ENCODE measurements around the gene TNS1.

The TNS1 gene

DNA sequence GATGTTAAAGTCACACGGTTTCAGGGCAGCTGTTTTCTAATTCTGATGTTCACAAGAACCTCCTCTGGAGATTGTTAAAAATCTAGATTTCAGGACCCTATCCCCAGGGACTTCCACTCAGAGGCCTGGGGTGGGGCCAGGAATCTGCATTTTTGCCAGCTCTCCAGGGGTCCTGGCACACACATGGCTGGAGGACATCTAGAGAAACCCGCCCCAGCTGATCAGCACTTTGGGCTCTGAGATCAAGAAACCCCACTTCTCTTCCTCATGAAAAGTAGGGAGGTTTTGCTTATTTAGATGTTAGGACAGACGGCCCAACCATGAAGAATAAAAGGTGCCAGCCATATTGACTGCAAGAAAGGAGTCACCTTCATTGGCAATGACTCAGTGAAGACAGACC lies 148.8 kb downstream of the TNS1 start:
- H3K27me3 ChIP-seq (ENCODE audit: insufficient read depth, poor library complexity, severe bottlenecking) = no peaks in the 10 kb centered on the region
- H3K4me3 ChIP-seq (replicated peaks; ENCODE audit: insufficient read depth, low read length) = no peak overlapping the region
- no peak overlapping the region for H3K27ac ChIP-seq (replicated peaks)
- no peak for DNase-seq (ENCODE audit: low read depth in 1 of 2, low spot score in 1 of 2)
- no peak for TF ChIP-seq GABPA (IDR thresholded peaks at IDR 0.05; ENCODE audit: low read depth)
- TF ChIP-seq POLR2AphosphoS5 (IDR thresholded peaks at IDR 0.05; ENCODE audit: low read depth) = no peak
- no peak for TF ChIP-seq SPI1 (IDR thresholded peaks at IDR 0.05; ENCODE audit: borderline replicate concordance, low read depth)
- TF ChIP-seq, protein P1, sequence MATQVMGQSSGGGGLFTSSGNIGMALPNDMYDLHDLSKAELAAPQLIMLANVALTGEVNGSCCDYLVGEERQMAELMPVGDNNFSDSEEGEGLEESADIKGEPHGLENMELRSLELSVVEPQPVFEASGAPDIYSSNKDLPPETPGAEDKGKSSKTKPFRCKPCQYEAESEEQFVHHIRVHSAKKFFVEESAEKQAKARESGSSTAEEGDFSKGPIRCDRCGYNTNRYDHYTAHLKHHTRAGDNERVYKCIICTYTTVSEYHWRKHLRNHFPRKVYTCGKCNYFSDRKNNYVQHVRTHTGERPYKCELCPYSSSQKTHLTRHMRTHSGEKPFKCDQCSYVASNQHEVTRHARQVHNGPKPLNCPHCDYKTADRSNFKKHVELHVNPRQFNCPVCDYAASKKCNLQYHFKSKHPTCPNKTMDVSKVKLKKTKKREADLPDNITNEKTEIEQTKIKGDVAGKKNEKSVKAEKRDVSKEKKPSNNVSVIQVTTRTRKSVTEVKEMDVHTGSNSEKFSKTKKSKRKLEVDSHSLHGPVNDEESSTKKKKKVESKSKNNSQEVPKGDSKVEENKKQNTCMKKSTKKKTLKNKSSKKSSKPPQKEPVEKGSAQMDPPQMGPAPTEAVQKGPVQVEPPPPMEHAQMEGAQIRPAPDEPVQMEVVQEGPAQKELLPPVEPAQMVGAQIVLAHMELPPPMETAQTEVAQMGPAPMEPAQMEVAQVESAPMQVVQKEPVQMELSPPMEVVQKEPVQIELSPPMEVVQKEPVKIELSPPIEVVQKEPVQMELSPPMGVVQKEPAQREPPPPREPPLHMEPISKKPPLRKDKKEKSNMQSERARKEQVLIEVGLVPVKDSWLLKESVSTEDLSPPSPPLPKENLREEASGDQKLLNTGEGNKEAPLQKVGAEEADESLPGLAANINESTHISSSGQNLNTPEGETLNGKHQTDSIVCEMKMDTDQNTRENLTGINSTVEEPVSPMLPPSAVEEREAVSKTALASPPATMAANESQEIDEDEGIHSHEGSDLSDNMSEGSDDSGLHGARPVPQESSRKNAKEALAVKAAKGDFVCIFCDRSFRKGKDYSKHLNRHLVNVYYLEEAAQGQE (IDR thresholded peaks at IDR 0.05; ENCODE audit: insufficient replicate concordance, low read depth) = no peak
- TF ChIP-seq, protein P2, sequence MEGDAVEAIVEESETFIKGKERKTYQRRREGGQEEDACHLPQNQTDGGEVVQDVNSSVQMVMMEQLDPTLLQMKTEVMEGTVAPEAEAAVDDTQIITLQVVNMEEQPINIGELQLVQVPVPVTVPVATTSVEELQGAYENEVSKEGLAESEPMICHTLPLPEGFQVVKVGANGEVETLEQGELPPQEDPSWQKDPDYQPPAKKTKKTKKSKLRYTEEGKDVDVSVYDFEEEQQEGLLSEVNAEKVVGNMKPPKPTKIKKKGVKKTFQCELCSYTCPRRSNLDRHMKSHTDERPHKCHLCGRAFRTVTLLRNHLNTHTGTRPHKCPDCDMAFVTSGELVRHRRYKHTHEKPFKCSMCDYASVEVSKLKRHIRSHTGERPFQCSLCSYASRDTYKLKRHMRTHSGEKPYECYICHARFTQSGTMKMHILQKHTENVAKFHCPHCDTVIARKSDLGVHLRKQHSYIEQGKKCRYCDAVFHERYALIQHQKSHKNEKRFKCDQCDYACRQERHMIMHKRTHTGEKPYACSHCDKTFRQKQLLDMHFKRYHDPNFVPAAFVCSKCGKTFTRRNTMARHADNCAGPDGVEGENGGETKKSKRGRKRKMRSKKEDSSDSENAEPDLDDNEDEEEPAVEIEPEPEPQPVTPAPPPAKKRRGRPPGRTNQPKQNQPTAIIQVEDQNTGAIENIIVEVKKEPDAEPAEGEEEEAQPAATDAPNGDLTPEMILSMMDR (IDR thresholded peaks at IDR 0.05; ENCODE audit: insufficient read depth, low read length) = no peak

DNA sequence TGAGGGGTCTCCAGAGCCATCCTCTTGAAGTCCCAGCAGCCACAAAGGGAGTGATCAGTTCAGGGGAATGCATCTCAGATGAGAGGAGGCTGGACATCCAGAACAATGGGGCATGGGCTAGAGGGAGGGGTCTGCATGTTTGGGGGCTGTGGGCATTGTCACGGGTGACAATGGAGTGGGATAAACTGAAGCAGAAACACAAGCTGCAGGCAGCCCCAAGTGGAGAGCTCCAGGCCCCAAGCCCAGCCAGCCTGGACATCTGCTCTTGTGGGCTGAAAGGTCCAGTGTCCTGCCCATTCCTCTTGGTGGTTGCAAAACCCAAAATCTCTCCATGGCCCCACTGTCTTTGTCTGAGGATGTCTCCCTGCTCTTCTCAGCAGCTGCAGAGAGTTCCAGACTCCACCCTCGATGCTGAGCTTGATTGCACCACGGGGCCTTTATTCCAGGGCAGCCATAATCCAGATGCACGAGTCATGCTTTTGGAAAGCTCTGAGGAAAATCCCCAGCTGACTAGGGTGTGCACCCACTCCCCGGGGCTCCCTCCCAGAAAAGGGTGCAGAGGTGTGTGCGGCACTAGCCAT lies 149.4 kb downstream of the TNS1 start:
- H3K27ac ChIP-seq (replicated peaks) = no peak overlapping the region
- no peaks in the 10 kb centered on the region for H3K27me3 ChIP-seq (ENCODE audit: insufficient read depth, poor library complexity, severe bottlenecking)
- TF ChIP-seq, protein P2 (IDR thresholded peaks at IDR 0.05; ENCODE audit: insufficient read depth, low read length) = no peak
- TF ChIP-seq POLR2AphosphoS5 (IDR thresholded peaks at IDR 0.05; ENCODE audit: low read depth) = no peak
- TF ChIP-seq SPI1 (IDR thresholded peaks at IDR 0.05; ENCODE audit: borderline replicate concordance, low read depth) = no peak
- TF ChIP-seq, protein P1 (IDR thresholded peaks at IDR 0.05; ENCODE audit: insufficient replicate concordance, low read depth) = no peak
- TF ChIP-seq GABPA (IDR thresholded peaks at IDR 0.05; ENCODE audit: low read depth) = no peak
- no peak for DNase-seq (ENCODE audit: low read depth in 1 of 2, low spot score in 1 of 2)
- H3K4me3 ChIP-seq (replicated peaks; ENCODE audit: insufficient read depth, low read length) = no peak overlapping the region

DNA sequence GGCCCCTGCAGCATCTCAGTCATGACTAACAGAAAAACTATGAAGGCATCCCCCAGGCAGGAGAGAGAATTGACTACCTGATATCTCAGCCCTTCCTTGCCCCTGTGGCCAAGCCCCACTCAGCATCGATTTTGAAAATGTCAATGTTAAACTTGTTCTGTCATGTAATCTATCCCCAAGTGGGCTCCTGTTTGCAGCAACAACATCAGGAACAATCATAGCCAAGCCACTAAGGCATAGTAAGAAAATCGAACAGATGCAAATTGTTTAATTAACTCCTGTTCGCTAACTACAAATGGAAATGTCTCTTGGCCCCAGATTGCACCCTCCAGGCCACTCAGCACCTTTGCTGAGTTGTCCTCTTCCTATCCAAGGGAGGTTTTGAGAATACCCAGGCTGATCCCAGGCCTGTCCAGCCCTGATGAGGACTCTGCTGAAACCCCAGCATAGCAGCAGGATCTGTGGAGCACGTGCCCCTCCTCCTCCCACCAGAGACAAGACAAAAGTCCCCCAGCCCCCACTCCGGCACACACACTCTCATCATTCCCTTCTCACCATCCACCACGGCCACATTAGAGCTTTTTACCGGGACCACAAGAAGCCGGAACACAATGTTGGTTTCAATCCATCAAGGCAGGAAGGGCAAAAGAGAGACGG lies 150.1 kb downstream of the TNS1 start:
- Histone ChIP-seq H3K27me3 (ENCODE audit: insufficient read depth, poor library complexity, severe bottlenecking) (no peaks in the 10 kb centered on the region), H3K4me3 (replicated peaks; ENCODE audit: insufficient read depth, low read length) (no peak overlapping the region), H3K27ac (replicated peaks) (no peak overlapping the region)
- no peak for DNase-seq (ENCODE audit: low read depth in 1 of 2, low spot score in 1 of 2)
- TF ChIP-seq, protein P2 (IDR thresholded peaks at IDR 0.05; ENCODE audit: insufficient read depth, low read length) = no peak
- no peak for TF ChIP-seq SPI1 (IDR thresholded peaks at IDR 0.05; ENCODE audit: borderline replicate concordance, low read depth)
- TF ChIP-seq POLR2AphosphoS5 (IDR thresholded peaks at IDR 0.05; ENCODE audit: low read depth) = no peak
- TF ChIP-seq, protein P1 (IDR thresholded peaks at IDR 0.05; ENCODE audit: insufficient replicate concordance, low read depth) = no peak
- no peak for TF ChIP-seq GABPA (IDR thresholded peaks at IDR 0.05; ENCODE audit: low read depth)
